Measurements from ENCODE around the gene FARS2. TPM values are rescaled to one million over a fixed set of nuclear protein-coding genes. Genes with fewer than 3 reads are reported as not detected.

FARS2 gene
- total RNA-seq, 2 donors from 2014 or later = 16.2 to 18.3 TPM

- Mint-ChIP-seq H3K4me3 (no peak overlapping the region), H3K9me3 (no peaks in the 10 kb centered on the region), H3K27me3 (ENCODE audit: insufficient read depth) (no peaks in the 10 kb centered on the region), H3K27ac (no peak overlapping the region), H3K36me3 (ENCODE audit: low read depth) (no peaks in the 10 kb centered on the region), H3K4me1 (peaks cover 5% of the 10 kb centered on the region)
- Histone ChIP-seq H3K4me1 (ENCODE audit: control insufficient read depth, insufficient read depth, low read length) (no peaks in the 10 kb centered on the region), H3K27ac (ENCODE audit: low read depth, low read length) (no peak overlapping the region), H3K9me3 (ENCODE audit: control insufficient read depth, low read length) (no peaks in the 10 kb centered on the region), H3K27me3 (ENCODE audit: control insufficient read depth, insufficient read depth, low read length, poor library complexity, severe bottlenecking) (no peaks in the 10 kb centered on the region), H3K4me3 (ENCODE audit: low read length) (no peak overlapping the region), H3K36me3 (ENCODE audit: control insufficient read depth, insufficient read depth, low read length) (no peaks in the 10 kb centered on the region), H3K9ac (ENCODE audit: extremely low read depth, low read length, poor library complexity, severe bottlenecking) (no peak overlapping the region)
- 90 to 97% methylated on average over 2 to 3 of the region's 3 CpGs for WGBS, 2 experiments (ENCODE audit: insufficient coverage in 1 of 2, insufficient read length in 1 of 2)
- no peak for DNase-seq
- TF ChIP-seq CTCF (conservative IDR thresholded peaks at IDR 0.05) = no peak
Measured at GRCh38 chr6:5388326-5388725, 127.0 kb downstream of the FARS2 start.

- Histone ChIP-seq H3K9me3 (ENCODE audit: control insufficient read depth, low read length) (no peaks in the 10 kb centered on the region), H3K27ac (ENCODE audit: low read depth, low read length) (no peak overlapping the region), H3K9ac (ENCODE audit: extremely low read depth, low read length, poor library complexity, severe bottlenecking) (no peak overlapping the region), H3K4me3 (ENCODE audit: low read length) (no peak overlapping the region), H3K36me3 (ENCODE audit: control insufficient read depth, insufficient read depth, low read length) (no peaks in the 10 kb centered on the region), H3K27me3 (ENCODE audit: control insufficient read depth, insufficient read depth, low read length, poor library complexity, severe bottlenecking) (no peaks in the 10 kb centered on the region), H3K4me1 (ENCODE audit: control insufficient read depth, insufficient read depth, low read length) (no peaks in the 10 kb centered on the region)
- no peaks in the 10 kb centered on the region for H3K27me3 Mint-ChIP-seq (ENCODE audit: insufficient read depth)
- no peak overlapping the region for H3K4me3 Mint-ChIP-seq
- 78 to 93% methylated on average over 3 to 6 of the region's 6 CpGs for WGBS, 2 experiments (ENCODE audit: insufficient coverage in 1 of 2, insufficient read length in 1 of 2)
- H3K4me1 Mint-ChIP-seq = peaks cover 5% of the 10 kb centered on the region
- no peak overlapping the region for H3K27ac Mint-ChIP-seq
- TF ChIP-seq CTCF (conservative IDR thresholded peaks at IDR 0.05) = no peak
- no peaks in the 10 kb centered on the region for H3K36me3 Mint-ChIP-seq (ENCODE audit: low read depth)
- no peaks in the 10 kb centered on the region for H3K9me3 Mint-ChIP-seq
- DNase-seq = no peak
Measured at GRCh38 chr6:5389086-5389745, 127.9 kb downstream of the FARS2 start.

GRCh38 chr6:5390177-5390576 lies 128.9 kb downstream of the FARS2 start:
- Mint-ChIP-seq H3K4me3 (no peak overlapping the region), H3K36me3 (ENCODE audit: low read depth) (no peaks in the 10 kb centered on the region), H3K4me1 (peaks cover 5% of the 10 kb centered on the region), H3K27ac (no peak overlapping the region), H3K9me3 (no peaks in the 10 kb centered on the region), H3K27me3 (ENCODE audit: insufficient read depth) (no peaks in the 10 kb centered on the region)
- DNase-seq = no peak
- no peaks in the 10 kb centered on the region for H3K4me1 ChIP-seq (ENCODE audit: control insufficient read depth, insufficient read depth, low read length)
- TF ChIP-seq CTCF (conservative IDR thresholded peaks at IDR 0.05) = no peak
- no peak overlapping the region for H3K9ac ChIP-seq (ENCODE audit: extremely low read depth, low read length, poor library complexity, severe bottlenecking)
- no peaks in the 10 kb centered on the region for H3K36me3 ChIP-seq (ENCODE audit: control insufficient read depth, insufficient read depth, low read length)
- no peaks in the 10 kb centered on the region for H3K9me3 ChIP-seq (ENCODE audit: control insufficient read depth, low read length)
- WGBS, 2 experiments (ENCODE audit: insufficient coverage in 1 of 2, insufficient read length in 1 of 2) = 89 to 90% methylated on average over 2 to 3 of the region's 3 CpGs
- H3K27ac ChIP-seq (ENCODE audit: low read depth, low read length) = no peak overlapping the region
- H3K27me3 ChIP-seq (ENCODE audit: control insufficient read depth, insufficient read depth, low read length, poor library complexity, severe bottlenecking) = no peaks in the 10 kb centered on the region
- no peak overlapping the region for H3K4me3 ChIP-seq (ENCODE audit: low read length)
